ENCODE measurements around the gene DNAH11.
"Not testable (repeated sequence)": the region's sequence is repeated elsewhere in the genome, so short reads cannot be mapped to it uniquely, and the experiment has no call there.

DNAH11 gene

GRCh38 chr7:21617916-21618390, 75.1 kb downstream of the DNAH11 start:
- no peak for DNase-seq

- no peak for DNase-seq
Observed at GRCh38 chr7:21618706-21619105, 75.9 kb downstream of the DNAH11 start.

GRCh38 chr7:21620054-21620453, 77.2 kb downstream of the DNAH11 start:
- DNase-seq = no peak

GRCh38 chr7:21624320-21624719, 81.5 kb downstream of the DNAH11 start:
- no peak for DNase-seq

GRCh38 chr7:21636694-21637093, 93.9 kb downstream of the DNAH11 start:
- no peak for DNase-seq

GRCh38 chr7:21639206-21639868, 96.5 kb downstream of the DNAH11 start:
- no peak for DNase-seq

GRCh38 chr7:21640105-21640504, 97.3 kb downstream of the DNAH11 start:
- peak; percentile 57 for DNase-seq

- DNase-seq = no peak
Observed at GRCh38 chr7:21641546-21641945, 98.7 kb downstream of the DNAH11 start.

GRCh38 chr7:21642422-21642821, 99.6 kb downstream of the DNAH11 start:
- DNase-seq = peak; percentile 83

GRCh38 chr7:21651697-21652096, 108.9 kb downstream of the DNAH11 start:
- no peak for DNase-seq

GRCh38 chr7:21653623-21654022, 110.8 kb downstream of the DNAH11 start:
- no peak for DNase-seq

- no peak for DNase-seq
Observed at GRCh38 chr7:21656081-21656480, 113.2 kb downstream of the DNAH11 start.

- DNase-seq = no peak
Observed at GRCh38 chr7:21656796-21657195, 114.0 kb downstream of the DNAH11 start.

GRCh38 chr7:21670496-21670895, 127.7 kb downstream of the DNAH11 start:
- no peak for DNase-seq

GRCh38 chr7:21671859-21672258, 129.0 kb downstream of the DNAH11 start:
- no peak for DNase-seq

GRCh38 chr7:21675255-21675654, 132.4 kb downstream of the DNAH11 start:
- no peak for DNase-seq

GRCh38 chr7:21690705-21691104, 147.9 kb downstream of the DNAH11 start:
- DNase-seq = no peak

GRCh38 chr7:21691146-21691545, 148.3 kb downstream of the DNAH11 start:
- not testable (repeated sequence) for DNase-seq

- DNase-seq = not testable (repeated sequence)
Observed at GRCh38 chr7:21700587-21700986, 157.7 kb downstream of the DNAH11 start.

GRCh38 chr7:21702303-21702702, 159.5 kb downstream of the DNAH11 start:
- DNase-seq = no peak

- DNase-seq = no peak
Observed at GRCh38 chr7:21704359-21704758, 161.5 kb downstream of the DNAH11 start.

- no peak for DNase-seq
Observed at GRCh38 chr7:21706131-21706530, 163.3 kb downstream of the DNAH11 start.

GRCh38 chr7:21707566-21707965, 164.7 kb downstream of the DNAH11 start:
- DNase-seq = no peak

GRCh38 chr7:21708096-21708495, 165.3 kb downstream of the DNAH11 start:
- no peak for DNase-seq

GRCh38 chr7:21717323-21717722, 174.5 kb downstream of the DNAH11 start:
- no peak for DNase-seq
